Liver (tissue), 9 donors: ENCODE data around the gene RTN4RL1. TPM values are rescaled to one million over a fixed set of nuclear protein-coding genes. Genes with fewer than 3 reads are reported as not detected.
A peak's percentile ranks its signal among the peaks of the same experiment; 100 is the strongest.

Source experiments
- DNase-seq: peaks from one replicate; pipeline ENCODE4 v3.0.0-alpha.2; 2017; ENCODE audit warnings: low spot score
- H3K27ac ChIP-seq, 2 donors: one replicate each; pipeline ENCODE4 v1.7.0; 2013; ENCODE audit warnings: inconsistent platforms in 2 of 2, low read length in 2 of 2, control low read depth in 1 of 2, low read depth in 1 of 2, mild to moderate bottlenecking in 1 of 2
- H3K27me3 ChIP-seq, 4 donors: one replicate each; pipeline versions ENCODE4 v1.6.1 to v1.7.0; 2013; ENCODE audit warnings: low read length in 3 of 4, inconsistent platforms in 1 of 4, mild to moderate bottlenecking in 1 of 4, moderate library complexity in 1 of 4; ENCODE audit not compliant: control insufficient read depth in 4 of 4, insufficient read depth in 4 of 4
- H3K36me3 ChIP-seq, 4 donors: one replicate each; pipeline versions ENCODE4 v1.6.1 to v1.7.0; 2013; ENCODE audit warnings: low read length in 3 of 4, mild to moderate bottlenecking in 3 of 4, low read depth in 1 of 4, moderate library complexity in 1 of 4; ENCODE audit not compliant: control insufficient read depth in 4 of 4, insufficient read depth in 3 of 4
- H3K4me1 ChIP-seq, 4 donors: one replicate each; pipeline versions ENCODE4 v1.6.1 to v1.7.0; 2013; ENCODE audit warnings: low read length in 3 of 4, mild to moderate bottlenecking in 3 of 4, moderate library complexity in 1 of 4; ENCODE audit not compliant: control insufficient read depth in 4 of 4, insufficient read depth in 4 of 4
- H3K4me3 ChIP-seq, 3 donors: one replicate each; pipeline versions ENCODE4 v1.6.1 to v1.7.0; 2013; ENCODE audit warnings: low read length in 3 of 3, control low read depth in 1 of 3, low read depth in 1 of 3, mild to moderate bottlenecking in 1 of 3
- H3K9ac ChIP-seq, 2 donors: one replicate each; pipeline ENCODE4 v1.7.0; 2013; ENCODE audit warnings: low read length in 2 of 2, mild to moderate bottlenecking in 2 of 2, moderate library complexity in 2 of 2, control low read depth in 1 of 2, low read depth in 1 of 2
- H3K9me3 ChIP-seq, 4 donors: one replicate each; pipeline versions ENCODE4 v1.6.1 to v1.7.0; 2013; ENCODE audit warnings: low read length in 3 of 4; ENCODE audit not compliant: control insufficient read depth in 4 of 4
- ATF3 ChIP-seq: IDR thresholded peaks from 2 replicates; pipeline ENCODE4 v1.6.1; 2016; ENCODE audit warnings: antibody characterized with exemption
- CTCF ChIP-seq: fragments of 150-350 bp; IDR thresholded peaks from 2 replicates; pipeline ENCODE4 v1.5.1; 2017; ENCODE audit warnings: improper control_type of control experiment, low read depth, low read length; ENCODE audit not compliant: missing input control
- EGR1 ChIP-seq, 2 donors: IDR thresholded peaks; 2 replicates each; pipeline ENCODE4 v1.6.1; 2016 to 2018; ENCODE audit warnings: antibody characterized with exemption in 2 of 2, low read depth in 2 of 2
- FOXA1 ChIP-seq: IDR thresholded peaks from 2 replicates; pipeline ENCODE4 v1.6.1; 2016; ENCODE audit warnings: antibody characterized with exemption
- FOXA2 ChIP-seq: IDR thresholded peaks from 2 replicates; pipeline ENCODE4 v1.6.1; 2016; ENCODE audit warnings: antibody characterized with exemption
- RAD21 ChIP-seq, 2 donors: IDR thresholded peaks; 2 replicates each; pipeline ENCODE4 v1.6.1; 2016; ENCODE audit warnings: antibody characterized with exemption in 2 of 2, mild to moderate bottlenecking in 2 of 2
- REST ChIP-seq: IDR thresholded peaks from 2 replicates; pipeline ENCODE4 v1.6.1; 2016; ENCODE audit warnings: antibody characterized with exemption, mild to moderate bottlenecking
- RXRA ChIP-seq, 2 donors: IDR thresholded peaks; 2 replicates each; pipeline ENCODE4 v1.6.1; 2017 to 2018; ENCODE audit warnings: antibody characterized with exemption in 2 of 2, mild to moderate bottlenecking in 1 of 2
- SP1 ChIP-seq: IDR thresholded peaks from 2 replicates; pipeline ENCODE4 v1.6.1; 2018; ENCODE audit warnings: antibody characterized with exemption, mild to moderate bottlenecking
- TAF1 ChIP-seq: conservative IDR thresholded peaks from 2 replicates; pipeline ENCODE4 v1.6.1; 2016; ENCODE audit warnings: antibody characterized with exemption, mild to moderate bottlenecking
- YY1 ChIP-seq: IDR thresholded peaks from 2 replicates; pipeline ENCODE4 v1.6.1; 2016; ENCODE audit warnings: antibody characterized with exemption, mild to moderate bottlenecking
- WGBS: extraction: QIAGEN DNeasy Blood & Tissue Kit; methylation state at CpG from one replicate; pipeline ENCODE4 v1.1.7; 2013; 5-methylcytosine and 5-hydroxymethylcytosine counted together
- polyA plus RNA-seq, 2 donors: library from polyadenylated mRNA; stranded (reverse) in 1 of 2; unstranded in 1 of 2; fragments of 200-250 nt in 1 of 2; fragments of >200 nt in 1 of 2; fragmentation: Nextera tagmentation in 1 of 2; extraction: Ambion mirVana in 1 of 2; gene quantifications; one replicate each; pipeline versions ENCODE4 v1.2.1 to v1.2.3, GENCODE V29; 2013 to 2015
- total RNA-seq, 2 donors: library from RNA; depleted of rRNA; stranded (reverse); fragments of >200 nt; gene quantifications; one replicate each; pipeline ENCODE4 v1.2.3, GENCODE V29; 2014
- TF ChIP-seq, protein P1 (sequence below): IDR thresholded peaks from 2 replicates; pipeline ENCODE4 v1.6.1; 2016; ENCODE audit warnings: antibody characterized with exemption
- donor health status: healthy.
- donor health status: healthy.
- donor health status: healthy.
- donor health status: healthy.
- donor health status: healthy.

Gene RTN4RL1
- total and polyA plus RNA-seq, 4 donors, result 0.04 to 5.4 (median 1.2) TPM

DNA sequence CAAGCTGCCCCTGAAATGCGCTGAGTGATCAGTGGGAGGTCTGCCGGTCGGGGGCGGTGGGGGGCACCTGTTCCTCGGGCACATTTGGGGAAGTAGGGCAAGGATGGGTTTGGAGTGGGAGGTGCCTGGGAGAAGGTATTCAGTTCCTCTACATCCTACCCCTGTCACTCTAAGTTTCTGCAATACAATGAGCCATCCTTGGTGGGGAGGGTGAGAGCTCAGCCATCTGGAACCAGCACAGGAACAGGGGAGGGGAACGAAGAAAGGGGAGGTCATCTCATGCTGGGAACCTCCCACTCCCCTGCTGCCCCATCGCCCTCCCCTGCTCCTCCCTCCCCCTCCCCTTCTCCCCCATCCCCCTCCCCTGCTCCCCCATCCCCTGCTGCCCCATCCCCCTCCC is 9.0 kb upstream of the RTN4RL1 start:
- DNase-seq, result no peak
- 91% methylated on average over 7 of the region's 7 CpGs for WGBS
- no peak for TF ChIP-seq TAF1
- Histone ChIP-seq H3K27me3 (no peaks in the 10 kb centered on the region), H3K9ac (no peak overlapping the region), H3K36me3 (peaks cover 0 to 32% (median 21%) of the 10 kb centered on the region in 4 donors), H3K27ac (no peak overlapping the region), H3K9me3 (no peaks in the 10 kb centered on the region), H3K4me1 (peaks cover 2 to 22% (median 13%) of the 10 kb centered on the region in 4 donors), H3K4me3 (no peak overlapping the region)

DNA sequence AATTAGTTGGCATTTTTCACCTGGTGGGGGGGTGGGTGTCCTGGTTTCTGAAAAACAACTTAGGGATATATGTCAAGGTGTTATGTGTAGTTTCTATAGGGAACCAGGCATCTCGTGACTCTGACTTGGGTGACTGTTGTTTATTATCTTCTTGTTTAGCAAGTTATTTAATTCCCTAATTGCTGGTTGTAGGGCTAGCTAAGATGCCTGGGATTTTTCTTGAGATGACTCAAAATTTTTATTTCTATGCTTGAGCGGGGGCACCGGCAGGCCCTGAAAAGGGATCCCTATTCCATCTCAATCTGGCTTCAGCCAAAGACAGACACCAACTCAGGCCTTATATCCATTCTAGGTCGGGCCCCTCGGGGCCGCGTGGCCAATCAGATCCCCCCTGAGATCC is 8.0 kb upstream of the RTN4RL1 start:
- Histone ChIP-seq H3K9me3 (no peaks in the 10 kb centered on the region), H3K9ac (no peak overlapping the region), H3K27ac (no peak overlapping the region), H3K4me3 (no peak overlapping the region), H3K36me3 (peaks cover 0 to 25% (median 19%) of the 10 kb centered on the region in 4 donors), H3K27me3 (no peaks in the 10 kb centered on the region), H3K4me1 (peaks cover 2 to 22% (median 13%) of the 10 kb centered on the region in 4 donors)
- DNase-seq, result no peak
- 95% methylated on average over 7 of the region's 7 CpGs for WGBS
- TF ChIP-seq, protein P1, sequence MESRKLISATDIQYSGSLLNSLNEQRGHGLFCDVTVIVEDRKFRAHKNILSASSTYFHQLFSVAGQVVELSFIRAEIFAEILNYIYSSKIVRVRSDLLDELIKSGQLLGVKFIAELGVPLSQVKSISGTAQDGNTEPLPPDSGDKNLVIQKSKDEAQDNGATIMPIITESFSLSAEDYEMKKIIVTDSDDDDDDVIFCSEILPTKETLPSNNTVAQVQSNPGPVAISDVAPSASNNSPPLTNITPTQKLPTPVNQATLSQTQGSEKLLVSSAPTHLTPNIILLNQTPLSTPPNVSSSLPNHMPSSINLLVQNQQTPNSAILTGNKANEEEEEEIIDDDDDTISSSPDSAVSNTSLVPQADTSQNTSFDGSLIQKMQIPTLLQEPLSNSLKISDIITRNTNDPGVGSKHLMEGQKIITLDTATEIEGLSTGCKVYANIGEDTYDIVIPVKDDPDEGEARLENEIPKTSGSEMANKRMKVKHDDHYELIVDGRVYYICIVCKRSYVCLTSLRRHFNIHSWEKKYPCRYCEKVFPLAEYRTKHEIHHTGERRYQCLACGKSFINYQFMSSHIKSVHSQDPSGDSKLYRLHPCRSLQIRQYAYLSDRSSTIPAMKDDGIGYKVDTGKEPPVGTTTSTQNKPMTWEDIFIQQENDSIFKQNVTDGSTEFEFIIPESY, result no peak
- TF ChIP-seq FOXA1 (no peak), RXRA (IDR thresholded peaks at IDR 0.05) (no peak), EGR1 (IDR thresholded peaks at IDR 0.05; ENCODE audit: low read depth in 2 of 2) (no peak), ATF3 (no peak), CTCF (no peak)

GRCh38 chr17:2030779-2031163 is 5.6 kb upstream of the RTN4RL1 start:
- 26% methylated on average over 10 of the region's 10 CpGs for WGBS
- H3K27me3 ChIP-seq, result no peaks in the 10 kb centered on the region
- no peak overlapping the region for H3K27ac ChIP-seq
- TF ChIP-seq TAF1 (no peak), RAD21 (IDR thresholded peaks at IDR 0.05) (peak; percentile 72 to 83), FOXA2 (no peak), CTCF (peak; percentile 49), REST (no peak), SP1 (no peak), YY1 (no peak), EGR1 (IDR thresholded peaks at IDR 0.05; ENCODE audit: low read depth in 2 of 2) (no peak)
- peaks cover 2 to 27% (median 18%) of the 10 kb centered on the region in 4 donors for H3K4me1 ChIP-seq
- H3K9ac ChIP-seq, result peak overlapping the region; percentile 26 to 87
- no peaks in the 10 kb centered on the region for H3K9me3 ChIP-seq
- no peak for DNase-seq
- H3K36me3 ChIP-seq, result peaks cover 0 to 6% (median 1%) of the 10 kb centered on the region in 4 donors
- H3K4me3 ChIP-seq, result peak overlapping the region; percentile 71 to 93 (median 89)
